ENCODE results near the gene ZNF322.

ZNF322 gene

DNA sequence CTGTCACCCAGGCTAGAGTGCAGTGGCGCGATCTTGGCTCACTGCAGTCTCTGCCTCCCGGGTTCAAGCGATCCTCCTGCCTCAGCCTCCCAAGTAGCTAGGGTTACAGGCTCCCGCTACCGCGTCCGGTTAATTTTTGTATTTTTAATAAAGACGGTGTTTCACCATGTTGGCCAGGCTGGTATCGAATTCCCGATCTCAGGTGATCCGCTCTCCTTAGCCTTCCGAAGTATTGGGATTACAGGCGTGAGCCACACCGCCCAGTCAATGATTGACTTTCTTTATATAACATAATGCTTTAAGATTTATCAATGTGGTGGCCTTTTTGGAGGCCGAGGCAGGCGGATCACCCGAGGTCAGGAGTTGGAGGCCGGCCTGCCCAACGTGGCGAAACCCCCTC lies 70.6 kb downstream of the ZNF322 start:
- DNase-seq = no peak

Data from activated CD4-positive, alpha-beta T cell treated with anti-CD3 and anti-CD28 coated beads for 4 hours (primary cell).